GM18873 (cell line): ENCODE results near the gene TTC22.
"Not testable (repeated sequence)": the region's sequence is repeated elsewhere in the genome, so short reads cannot be mapped to it uniquely, and the experiment has no call there.

Source experiments
- ATAC-seq: cut with Tn5 transposase; IDR thresholded peaks from one replicate; pipeline ENCODE4 v1.9.1; 2021; ENCODE audit warnings: mild to moderate bottlenecking, moderate library complexity, moderate number of reproducible peaks; ENCODE audit not compliant: unreplicated experiment, low FRiP score

The TTC22 gene

DNA sequence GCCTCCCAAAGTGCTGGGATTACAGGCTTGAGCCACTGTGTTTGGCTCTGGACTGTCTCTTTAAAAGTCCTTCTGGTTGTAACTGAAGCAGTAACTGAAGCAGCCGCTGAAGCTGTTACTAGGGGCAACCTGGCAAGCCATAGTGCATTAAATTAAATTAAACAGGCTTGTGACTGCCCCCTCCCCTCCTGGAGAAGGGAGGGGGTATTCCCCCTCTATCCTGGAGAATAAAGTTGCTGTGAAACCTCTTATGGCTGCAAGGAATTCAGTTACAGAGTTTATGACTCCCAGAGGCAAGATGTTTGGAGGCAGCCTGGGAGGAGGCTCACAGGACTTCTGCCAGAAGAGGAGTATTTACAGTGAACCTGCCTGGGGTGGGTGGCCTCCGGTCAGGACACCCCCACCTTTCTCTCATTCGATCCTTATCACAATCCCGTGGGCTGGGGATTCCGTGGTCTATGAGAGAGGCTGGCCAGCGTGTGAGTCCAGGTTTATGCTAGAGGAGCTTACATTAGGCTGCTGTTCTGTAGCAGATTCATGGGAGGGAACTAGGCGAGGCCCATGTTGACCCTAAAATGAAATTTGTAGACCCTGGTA is 8.3 kb downstream of the TTC22 start:
- no peak for ATAC-seq

DNA sequence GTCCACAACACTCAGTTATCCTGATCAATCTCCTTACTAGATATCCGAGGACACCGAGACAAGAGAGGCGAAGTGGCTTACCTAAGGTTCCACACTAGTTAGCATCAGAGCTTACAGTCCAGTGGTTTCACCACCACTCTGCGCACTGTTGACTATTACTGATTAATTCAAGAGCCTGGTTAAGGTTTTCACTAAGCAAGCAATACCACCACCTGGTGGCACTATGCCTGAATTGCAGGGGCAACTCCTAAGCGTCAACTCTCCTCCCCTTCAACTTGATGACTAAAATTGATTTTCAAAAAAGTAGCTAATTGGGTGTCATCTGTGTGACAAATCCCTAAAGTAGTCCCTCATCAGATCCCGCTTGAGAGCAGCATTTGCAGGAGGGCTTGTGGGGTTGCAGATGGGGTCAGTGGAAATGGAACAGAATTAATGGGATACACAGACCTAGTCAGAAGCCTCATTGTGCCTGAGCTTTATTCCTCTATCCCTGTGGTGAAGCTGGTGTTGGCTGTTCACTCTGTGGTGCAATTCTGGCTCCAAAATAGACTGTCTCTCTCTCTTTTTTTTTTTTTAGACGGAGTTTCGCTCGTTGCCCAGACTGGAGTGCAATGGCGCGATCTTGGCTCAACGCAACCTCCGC is 9.1 kb downstream of the TTC22 start:
- no peak for ATAC-seq

GRCh38 chr1:54788459-54788858 is 12.7 kb downstream of the TTC22 start:
- ATAC-seq = no peak

DNA sequence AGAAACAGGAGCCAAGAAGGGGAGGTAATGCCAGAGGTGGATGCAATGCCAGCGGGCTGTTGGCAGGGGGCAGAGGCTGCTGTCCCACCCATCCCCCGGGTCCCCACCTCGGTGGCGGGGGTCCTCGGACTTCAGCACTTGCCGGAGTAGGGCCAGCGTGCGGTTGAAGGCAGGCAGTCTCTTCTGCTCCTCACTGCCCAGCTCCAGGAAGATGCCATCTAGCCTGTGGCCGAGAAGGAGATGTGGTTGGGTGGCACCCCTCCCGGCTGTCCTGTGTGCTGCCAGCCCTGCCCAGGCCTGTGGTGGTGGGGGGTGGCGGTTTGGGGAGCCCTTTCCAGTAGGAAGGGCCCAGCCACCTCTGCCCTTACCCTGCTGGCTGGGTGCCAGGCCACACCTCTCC is 13.5 kb downstream of the TTC22 start:
- no peak for ATAC-seq

DNA sequence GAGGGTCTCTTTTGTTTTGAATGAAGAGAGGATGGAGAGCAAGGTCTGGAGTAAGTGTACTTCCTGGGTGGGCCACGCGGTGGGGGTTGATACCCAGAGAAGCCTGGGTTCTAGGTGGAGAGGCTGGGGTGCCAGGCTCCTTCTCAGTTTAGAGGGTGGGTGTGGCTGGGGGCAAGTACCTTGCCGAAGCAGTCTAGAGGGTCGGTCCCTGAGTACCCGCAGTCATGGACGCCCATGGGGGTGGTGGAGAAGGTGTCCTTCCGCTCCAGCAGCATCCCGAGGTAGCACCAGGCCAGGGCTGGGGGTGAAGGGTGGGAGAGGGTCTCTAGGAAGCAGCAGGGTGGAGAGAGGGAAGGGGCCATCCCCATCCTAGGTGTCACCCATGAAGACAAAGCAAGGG is 14.3 kb downstream of the TTC22 start:
- ATAC-seq = no peak

- ATAC-seq = no peak
Observed at GRCh38 chr1:54784066-54784465, 17.1 kb downstream of the TTC22 start.

DNA sequence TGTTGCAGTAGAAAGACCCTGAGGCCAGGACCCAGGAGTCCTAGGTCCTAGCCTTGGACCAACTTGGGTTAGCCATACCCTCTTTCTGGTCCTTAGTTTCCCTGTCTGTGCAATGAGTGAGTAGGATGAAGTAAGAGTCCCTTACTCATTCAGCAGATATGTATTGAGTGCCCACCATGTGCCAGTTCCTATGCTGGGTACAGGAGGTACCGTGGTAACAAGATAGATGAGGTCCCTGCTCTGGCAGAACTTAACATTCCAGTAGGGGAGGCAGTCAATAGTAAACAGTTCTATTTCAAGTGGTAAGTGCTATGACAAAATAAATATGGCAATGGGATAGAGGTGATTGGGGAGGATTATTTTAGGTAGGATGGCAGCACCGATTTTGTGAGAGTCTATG is 18.5 kb downstream of the TTC22 start:
- ATAC-seq = no peak

GRCh38 chr1:54782156-54782555 is 19.0 kb downstream of the TTC22 start:
- ATAC-seq = no peak

DNA sequence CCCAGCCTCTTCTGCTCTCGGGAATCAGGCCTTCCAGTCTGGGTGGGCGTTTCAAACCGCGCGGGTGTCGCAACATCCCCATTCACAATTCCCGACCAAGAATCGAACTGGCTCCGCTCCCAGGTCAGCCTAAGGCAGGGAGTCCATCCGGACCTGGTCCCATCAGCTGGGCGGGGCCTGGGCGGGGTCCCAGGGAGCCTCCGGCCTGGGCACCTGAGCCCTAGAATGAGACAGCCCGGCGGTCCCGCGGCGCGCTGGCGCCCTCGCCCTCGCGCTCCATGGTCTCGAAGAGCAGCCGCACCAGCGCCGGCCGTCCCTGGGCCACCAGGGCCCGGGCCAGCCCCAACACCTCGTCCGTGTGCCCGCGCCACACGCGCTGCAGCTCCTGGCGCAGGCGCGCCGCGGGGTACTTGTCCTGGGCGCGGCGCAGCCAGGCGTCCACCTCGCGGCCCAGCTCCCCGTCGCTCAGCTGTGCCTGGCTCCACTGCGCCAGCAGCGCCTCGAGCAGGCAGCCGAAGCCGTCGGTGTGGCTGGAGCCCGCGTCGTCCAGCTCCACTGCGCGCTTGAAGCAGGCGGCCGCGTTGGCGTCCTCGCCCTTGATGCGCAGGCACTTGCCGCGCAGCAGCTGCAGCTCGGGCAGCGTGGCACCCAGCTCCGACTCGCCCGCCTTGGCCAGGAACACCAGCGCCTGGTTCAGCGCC is 19.9 kb downstream of the TTC22 start:
- ATAC-seq = no peak

DNA sequence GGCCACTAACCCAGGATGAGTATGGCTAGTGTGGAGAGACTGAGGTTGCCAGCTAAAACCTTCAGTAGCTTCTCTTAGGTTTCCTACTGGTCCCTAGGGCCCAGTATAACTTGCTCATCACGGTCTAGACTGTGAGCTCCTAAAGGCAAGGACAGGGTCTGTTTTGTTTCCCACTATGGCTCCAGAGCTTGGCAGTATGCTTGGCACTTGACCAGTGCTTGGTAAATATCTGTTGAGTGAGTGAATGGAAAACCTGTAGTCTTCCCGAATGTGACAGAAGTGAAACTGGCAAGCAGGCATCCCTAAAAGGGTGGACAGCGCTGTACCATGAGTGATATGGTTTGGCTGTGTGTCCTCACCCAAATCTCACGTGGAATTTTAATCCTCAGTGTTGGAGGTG is 23.7 kb downstream of the TTC22 start:
- no peak for ATAC-seq

DNA sequence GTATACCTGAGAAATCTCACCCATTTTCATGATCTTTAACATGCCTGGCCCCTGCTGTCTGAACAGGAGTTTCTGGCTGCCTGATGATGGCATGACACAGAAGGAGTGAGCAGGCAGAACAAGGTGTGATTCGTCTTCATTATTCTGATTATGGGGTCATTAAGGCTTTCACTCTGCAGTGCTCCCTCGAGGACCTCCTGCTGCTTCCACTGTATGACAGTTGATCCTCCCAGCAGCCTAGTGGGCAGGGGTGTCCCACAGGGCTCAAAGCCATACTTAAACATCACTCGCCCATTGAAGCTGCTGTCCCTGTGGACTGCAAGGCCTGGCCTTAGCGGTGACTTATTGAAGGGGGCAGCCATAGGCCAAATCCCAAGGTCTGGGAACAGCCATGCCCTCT is 24.1 kb downstream of the TTC22 start:
- ATAC-seq = no peak

DNA sequence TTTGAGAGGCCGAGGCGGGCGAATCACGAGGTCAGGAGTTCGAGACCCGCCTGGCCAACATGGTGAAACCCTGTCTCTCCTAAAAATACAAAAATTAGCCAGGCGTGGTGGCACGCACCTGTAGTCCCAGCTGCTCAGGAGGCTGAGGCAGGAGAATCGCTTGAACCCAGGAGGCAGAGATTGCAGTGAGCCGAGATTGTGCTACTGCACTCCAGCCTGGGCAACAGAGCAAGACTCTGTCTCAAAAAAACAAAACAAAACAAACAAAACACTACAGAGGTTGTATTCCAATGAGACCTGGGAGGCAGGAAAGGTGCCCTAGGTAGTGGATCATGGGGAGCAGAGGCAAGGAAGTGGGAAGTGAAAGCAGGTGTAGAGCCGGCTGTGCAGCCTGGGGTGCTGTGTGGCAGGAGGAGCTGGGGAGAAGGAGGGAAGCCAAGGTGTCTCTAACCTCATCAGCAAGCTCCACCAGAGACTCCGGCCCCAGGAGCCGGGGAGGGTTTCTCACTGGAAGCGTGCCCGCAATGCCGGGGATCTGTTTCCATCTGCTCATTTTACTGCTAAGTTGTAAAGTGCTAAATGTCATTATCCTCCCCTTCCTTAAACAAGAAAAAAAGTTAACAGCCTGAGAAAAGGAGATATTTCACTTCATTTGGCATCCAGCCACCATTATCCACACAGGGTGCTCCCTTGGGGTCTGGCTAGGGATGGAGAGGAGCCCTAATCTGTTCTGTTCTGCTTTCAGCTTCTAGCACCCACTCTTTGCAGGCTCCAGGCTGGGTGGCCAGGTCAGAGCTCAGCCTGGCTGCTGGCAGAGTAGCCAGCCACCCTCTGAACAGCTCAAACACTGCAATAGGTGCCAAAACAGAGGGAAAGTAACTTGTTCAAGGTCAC is 25.0 kb downstream of the TTC22 start:
- ATAC-seq = not testable (repeated sequence)

- no peak for ATAC-seq
Observed at GRCh38 chr1:54774820-54775498, 26.2 kb downstream of the TTC22 start.

GRCh38 chr1:54772951-54773350 is 28.2 kb downstream of the TTC22 start:
- ATAC-seq = no peak

DNA sequence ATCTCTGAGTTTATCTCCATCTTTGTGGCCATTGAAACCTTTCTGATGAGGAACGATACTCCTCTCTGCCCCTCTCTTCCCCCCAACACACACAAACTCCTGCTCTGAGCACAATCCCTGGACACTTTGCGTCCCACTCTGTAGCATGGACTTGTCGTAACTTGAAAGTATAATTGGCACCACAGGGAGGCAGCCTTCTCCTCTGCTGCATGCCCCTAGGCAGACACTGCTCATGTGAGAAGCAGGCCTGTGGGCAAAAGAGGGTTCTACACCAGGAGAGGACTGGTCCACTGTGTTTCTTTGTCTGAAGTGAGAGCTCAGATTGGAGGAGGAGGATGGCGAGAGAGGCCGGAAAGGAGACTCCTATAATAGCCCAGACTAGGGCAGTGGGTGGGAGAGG is 33.0 kb downstream of the TTC22 start:
- no peak for ATAC-seq

- ATAC-seq = no peak
Observed at GRCh38 chr1:54767526-54767925, 33.6 kb downstream of the TTC22 start.

- no peak for ATAC-seq
Observed at GRCh38 chr1:54766726-54767125, 34.4 kb downstream of the TTC22 start.

DNA sequence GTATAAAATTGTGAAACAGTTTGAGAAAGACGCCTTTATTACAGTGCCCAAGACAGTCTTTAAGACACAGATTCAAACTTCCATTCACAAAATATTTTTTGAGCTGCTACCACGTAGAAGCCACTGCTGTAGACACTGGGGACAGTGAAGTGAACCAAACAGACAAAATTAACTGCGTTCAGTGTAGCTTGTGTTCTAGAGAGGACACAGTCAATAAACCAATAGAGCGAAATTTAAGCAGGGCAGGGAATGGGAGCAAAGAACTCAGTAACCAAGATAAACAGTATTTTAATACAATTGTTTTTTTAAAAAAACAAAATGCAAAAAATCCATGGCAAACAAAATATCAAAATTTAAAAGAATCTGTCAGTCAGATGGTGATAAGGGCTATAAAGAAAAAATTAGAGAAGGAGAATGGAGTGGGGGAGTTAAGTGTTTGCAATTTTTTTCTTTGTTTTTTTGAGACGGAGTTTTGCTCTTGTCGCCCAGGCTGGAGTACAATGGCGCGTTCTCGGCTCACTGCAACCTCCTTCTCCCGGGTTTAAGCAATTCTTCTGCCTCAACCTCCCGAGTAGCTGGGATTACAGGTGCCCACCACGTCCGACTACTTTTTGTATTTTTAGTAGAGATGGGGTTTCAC is 36.1 kb downstream of the TTC22 start:
- ATAC-seq = peak; percentile 9

GRCh38 chr1:54764133-54764921 is 36.8 kb downstream of the TTC22 start, which contains the start of gene PARS2:
TSS of gene PARS2 (minus strand) at chr1:54764523. CDS start at chr1:54759161, 5,362 bp downstream.
- peak; percentile 95 for ATAC-seq
